GM12892 (cell line): Measurements from ENCODE around the gene ZNF362.
"Not testable (repeated sequence)": the region's sequence is repeated elsewhere in the genome, so short reads cannot be mapped to it uniquely, and the experiment has no call there.

Experiments
- DNase-seq: peaks from one replicate; pipeline ENCODE4 v3.0.0; 2011; ENCODE audit not compliant: insufficient read length
- FAIRE-seq: peaks from 2 replicates; lab custom pipeline; 2011; peaks lifted over from hg19 to GRCh38; lab: Jason Lieb, UNC
- POLR2A ChIP-seq: IDR thresholded peaks from 2 replicates; pipeline ENCODE4 v1.6.1; 2011; ENCODE audit warnings: low read depth, low read length, control low read depth
- POLR2AphosphoS5 ChIP-seq: IDR thresholded peaks from 2 replicates; pipeline ENCODE4 v1.6.1; 2011; ENCODE audit warnings: low read depth, low read length, control low read depth
- TAF1 ChIP-seq: IDR thresholded peaks from 2 replicates; pipeline ENCODE4 v1.6.1; 2011; ENCODE audit warnings: low read depth, mild to moderate bottlenecking, control low read depth, low read length, borderline replicate concordance

Gene ZNF362

DNA sequence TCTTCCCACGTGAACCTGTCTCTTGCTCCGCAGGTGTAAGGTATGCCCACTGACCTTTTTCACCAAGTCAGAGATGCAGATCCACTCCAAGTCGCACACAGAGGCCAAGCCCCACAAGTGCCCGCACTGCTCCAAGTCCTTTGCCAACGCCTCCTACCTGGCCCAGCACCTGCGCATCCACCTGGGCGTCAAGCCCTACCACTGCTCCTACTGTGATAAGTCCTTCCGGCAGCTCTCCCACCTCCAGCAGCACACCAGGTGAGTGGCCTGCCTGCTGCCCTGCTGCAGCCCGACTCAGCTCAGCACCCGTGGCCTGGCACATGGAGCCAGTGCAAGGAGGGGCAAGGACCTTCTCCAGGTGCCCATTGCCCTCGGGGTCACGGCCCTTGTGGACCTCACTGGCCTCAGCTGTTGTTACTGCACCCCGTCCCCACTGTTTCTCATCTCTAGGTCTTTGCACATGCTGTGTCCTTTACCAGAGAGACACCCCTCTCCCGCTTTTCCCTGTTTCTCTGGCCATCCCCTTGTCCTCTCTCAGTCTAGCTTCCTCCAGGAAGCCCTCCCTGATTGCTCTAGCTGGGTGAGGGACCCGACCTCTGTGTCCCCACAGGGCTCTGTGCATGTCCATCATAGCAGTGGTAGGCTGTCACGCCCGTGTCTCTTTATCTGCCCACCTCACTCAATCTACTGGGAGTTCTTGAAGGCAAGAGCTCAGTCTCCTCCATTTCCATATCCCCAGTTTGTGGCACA lies 25.4 kb downstream of the ZNF362 start:
- no peak for FAIRE-seq
- no peak for TF ChIP-seq POLR2AphosphoS5
- no peak for TF ChIP-seq POLR2A
- no peak for DNase-seq

DNA sequence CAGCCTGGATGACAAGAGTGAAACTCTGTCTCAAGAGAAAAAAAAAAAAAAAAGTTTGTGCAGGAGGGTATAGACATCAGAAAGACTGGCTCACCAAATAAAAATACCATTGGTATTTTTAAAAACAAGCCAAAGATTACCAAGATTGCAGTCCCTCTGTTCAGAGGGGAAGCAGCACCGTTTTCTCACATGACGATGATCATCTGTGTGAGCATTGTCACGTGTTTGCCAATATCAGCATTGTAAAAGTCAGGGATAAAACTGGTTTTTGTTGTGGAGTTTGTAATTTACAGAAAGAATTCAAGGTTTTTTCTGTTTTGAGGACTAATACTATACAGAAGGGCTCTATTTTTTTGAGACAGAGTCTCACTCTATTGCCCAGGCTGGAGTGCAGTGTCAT lies 26.5 kb downstream of the ZNF362 start:
- FAIRE-seq = no peak
- no peak for TF ChIP-seq POLR2AphosphoS5
- no peak for TF ChIP-seq TAF1
- no peak for TF ChIP-seq POLR2A
- DNase-seq = no peak

DNA sequence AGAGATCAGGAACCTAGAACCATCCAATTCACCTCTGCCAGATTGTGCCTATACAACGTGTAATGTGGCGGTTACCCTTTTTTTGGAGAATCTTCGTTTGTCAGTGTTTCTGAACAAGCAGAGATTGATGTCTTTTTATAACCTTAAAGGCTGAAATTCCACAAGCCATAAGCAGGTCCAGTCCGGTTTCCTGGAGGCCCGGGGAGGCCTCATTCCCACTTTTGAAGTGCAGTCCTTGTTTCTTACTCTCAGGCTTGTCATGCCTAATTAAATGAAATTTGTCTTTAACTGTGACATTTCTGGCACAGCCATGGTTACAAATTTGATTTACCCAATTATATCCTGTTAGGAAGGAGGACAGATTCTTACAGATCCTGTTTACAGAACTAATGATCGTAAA lies 27.8 kb downstream of the ZNF362 start:
- TF ChIP-seq POLR2AphosphoS5 = no peak
- no peak for TF ChIP-seq POLR2A
- no peak for TF ChIP-seq TAF1
- FAIRE-seq = no peak
- DNase-seq = no peak

DNA sequence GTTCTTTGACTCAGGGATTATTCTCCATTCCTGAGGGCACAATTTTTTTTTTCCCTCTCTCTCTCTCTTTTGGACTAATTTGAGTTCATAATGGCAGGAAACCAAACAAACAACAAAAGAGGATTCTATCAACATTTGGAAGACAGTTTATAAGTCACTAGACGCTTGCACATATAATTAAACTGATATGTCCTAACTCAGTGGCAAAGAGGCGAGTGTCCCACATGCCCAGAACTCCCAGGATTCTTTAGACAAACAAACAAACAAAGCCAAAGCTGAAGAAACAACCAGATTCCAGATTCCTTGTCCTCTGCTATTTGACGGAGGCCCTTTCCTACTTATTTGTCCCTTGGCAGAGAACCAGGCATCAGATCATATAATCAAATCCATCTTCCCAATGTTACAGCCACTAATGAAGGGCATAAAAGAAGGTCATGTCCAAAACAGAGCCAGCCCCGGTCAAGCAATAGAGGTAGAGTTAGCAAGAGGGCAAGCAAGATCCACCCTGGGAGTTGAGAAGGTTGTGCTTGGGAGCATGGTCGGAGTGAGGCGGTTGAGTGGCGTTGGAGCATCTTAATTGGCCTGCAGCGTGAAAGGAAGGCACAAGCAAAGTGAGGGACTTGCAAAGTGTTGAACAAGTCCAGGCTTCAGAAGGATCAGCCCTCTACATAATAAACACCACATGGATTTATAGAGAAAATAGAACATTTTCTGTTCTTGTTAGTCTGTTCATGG lies 30.3 kb downstream of the ZNF362 start:
- no peak for DNase-seq
- FAIRE-seq = no peak

DNA sequence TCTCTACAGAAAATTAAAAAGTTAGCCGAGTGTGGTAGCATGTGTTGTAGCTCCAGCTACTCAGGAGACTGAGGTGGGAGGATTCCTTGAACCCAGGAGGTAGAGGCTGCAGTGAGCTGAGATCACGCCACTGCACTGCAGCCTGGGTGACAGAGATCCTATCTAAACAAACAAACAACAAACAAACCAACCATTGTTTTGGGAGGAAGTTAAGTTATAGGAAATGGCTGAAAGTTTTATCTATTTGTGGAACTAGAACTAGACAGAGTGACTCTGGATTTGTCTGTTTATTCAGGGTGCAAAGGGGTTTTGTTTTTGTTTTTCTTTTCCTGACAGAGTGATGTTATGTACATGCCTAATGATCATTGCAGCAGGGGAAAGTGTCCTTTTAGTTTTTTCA lies 31.0 kb downstream of the ZNF362 start:
- TF ChIP-seq TAF1 = no peak
- TF ChIP-seq POLR2AphosphoS5 = no peak
- TF ChIP-seq POLR2A = no peak
- FAIRE-seq (no peak), DNase-seq (no peak)

More for the DNA sequence above, 30.3 kb downstream of the ZNF362 start:
- no peak for TF ChIP-seq POLR2A

DNA sequence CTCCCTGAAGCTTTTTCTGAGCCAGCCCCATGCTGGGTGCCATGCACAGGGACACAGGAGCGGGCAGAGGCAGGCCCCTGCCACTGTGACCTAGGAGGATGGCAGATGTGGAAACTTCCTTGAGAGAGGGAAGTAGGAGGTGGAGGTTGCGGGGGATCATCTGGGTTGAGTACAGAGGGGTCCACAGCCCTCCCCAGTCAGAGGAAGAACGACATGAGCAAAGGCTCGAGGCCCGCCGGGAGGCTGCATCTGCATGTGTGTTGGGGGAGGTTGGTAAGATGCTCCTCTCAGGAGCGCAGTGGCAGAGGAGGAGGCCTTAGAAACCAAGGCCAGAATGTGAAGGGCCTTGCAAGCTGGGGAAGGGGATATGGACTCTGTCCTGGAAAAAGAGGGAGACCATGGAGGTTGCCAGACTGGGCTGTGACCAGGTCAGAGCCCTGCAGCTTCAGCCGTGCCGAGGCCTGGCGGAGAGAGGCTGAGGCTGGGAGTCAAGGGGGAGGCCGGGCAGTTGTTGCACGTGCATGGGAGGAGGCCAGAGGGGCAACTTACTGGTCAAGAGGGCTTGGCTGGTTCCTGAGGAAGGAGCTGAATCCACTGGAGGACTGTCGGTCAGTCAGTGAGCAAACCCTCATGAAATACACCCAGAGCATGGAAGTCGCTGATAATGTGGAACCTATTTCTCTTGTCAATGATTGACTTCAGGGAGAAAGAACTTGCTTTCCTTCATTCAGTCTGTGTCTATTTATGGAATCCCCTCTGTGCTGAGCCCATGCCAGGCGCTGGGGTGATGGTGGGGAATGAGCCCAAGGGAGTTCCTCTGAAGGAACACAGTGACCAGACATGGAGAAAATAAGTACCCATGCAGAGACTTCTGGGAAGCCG lies 32.9 kb downstream of the ZNF362 start:
- DNase-seq (no peak), FAIRE-seq (no peak)
- no peak for TF ChIP-seq TAF1
- TF ChIP-seq POLR2AphosphoS5 = no peak
- TF ChIP-seq POLR2A = no peak

DNA sequence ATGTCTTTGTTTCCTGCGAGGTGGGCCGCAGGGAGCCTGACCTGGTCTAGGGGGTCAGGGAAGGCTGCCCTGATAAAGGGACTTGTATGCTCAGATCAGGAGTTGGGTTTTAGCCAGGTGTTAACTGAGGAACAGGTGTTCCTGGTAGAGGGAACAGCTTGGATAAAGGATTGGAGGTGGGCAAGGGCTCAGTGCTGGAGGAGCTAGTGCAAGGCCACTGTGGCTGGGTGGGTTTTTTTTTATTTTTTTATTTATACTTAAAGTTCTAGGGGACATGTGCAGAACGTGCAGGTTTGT lies 33.5 kb downstream of the ZNF362 start:
- TF ChIP-seq POLR2AphosphoS5 = no peak
- no peak for DNase-seq
- FAIRE-seq = no peak

DNA sequence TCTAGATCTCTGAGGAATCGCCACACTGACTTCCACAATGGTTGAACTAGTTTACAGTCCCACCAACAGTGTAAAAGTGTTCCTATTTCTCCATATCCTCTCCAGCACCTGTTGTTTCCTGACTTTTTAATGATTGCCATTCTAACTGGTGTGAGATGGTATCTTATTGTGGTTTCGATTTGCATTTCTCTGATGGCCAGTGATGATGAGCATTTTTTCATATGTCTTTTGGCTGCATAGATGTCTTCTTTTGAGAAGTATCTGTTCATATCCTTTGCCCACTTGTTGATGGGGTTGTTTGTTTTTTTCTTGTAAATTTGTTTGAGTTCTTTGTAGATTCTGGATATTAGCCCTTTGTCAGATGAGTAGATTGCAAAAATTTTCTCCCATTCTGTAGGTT lies 34.3 kb downstream of the ZNF362 start:
- not testable (repeated sequence) for DNase-seq, FAIRE-seq

DNA sequence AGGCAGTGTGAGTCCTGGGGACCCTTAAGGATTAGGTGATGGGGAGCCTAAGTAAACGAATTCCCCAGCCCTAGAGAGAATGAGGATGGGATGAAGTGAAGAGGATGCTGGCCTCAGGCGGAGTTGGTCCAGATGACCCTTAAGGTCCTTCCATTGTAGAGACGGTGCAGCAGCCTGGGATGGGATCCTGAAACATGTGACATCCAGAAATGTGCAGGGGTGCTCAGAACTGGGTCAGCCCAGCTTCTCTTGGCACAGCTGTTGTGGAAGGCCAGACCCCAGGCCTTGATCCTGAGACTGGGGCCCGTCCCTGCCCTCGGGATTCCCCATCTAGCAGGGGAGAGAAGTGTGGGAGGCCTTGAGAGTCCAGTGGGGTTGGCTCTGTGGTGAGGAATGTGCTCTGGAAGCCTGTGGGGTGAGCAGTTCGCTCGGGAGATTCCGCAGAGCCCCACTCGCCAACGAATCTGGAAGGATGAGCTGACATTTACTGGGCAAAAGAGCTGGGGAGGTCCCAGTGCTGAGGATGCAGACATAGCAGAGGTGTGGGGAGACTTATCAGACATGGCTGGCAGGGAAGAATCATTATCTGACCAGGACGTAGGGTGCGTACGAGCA lies 36.5 kb downstream of the ZNF362 start:
- FAIRE-seq (no peak), DNase-seq (no peak)
- no peak for TF ChIP-seq POLR2A
- TF ChIP-seq POLR2AphosphoS5 = no peak
- no peak for TF ChIP-seq TAF1

DNA sequence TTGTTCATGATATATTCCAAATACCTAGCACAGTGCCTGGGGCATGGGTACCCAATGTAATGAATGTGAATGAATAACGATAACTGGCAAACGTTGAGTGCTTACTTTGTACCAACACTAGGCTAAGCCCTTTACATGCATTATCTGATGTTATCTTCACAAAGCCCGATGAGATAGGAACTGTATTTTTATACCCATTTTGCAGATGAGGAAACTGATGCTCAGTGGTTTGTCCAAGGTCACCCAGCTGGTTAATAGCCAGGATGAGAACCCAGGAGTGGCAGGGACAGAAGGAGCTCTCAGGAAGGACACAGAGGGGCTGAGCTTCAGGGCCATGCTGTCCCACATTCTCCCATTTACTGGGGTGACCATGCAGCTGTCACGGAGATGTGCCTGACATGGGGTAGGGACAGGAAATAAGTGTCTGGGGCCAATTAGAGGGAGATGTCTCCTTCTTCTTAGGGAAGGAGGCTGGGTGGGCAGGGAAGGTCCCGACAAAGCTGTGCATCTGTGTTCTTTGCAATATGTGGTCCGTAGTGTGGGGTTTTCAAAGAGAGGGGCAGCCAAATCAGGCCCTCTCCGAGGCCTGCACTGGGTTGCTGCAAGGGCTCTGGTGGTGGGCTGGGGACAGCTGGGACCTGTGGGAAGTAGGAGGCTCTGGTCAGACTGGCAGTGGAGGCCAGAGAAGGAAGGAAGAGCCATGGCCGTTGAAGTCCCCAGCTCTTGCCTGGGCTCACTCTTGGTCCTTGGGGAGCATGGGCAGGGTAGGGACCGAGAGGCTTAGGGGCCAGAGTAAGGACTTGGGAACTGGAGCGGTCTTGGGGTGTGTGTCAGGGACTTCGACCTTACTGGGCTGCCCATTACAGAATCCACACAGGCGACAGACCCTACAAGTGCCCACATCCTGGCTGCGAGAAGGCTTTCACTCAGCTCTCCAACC lies 38.0 kb downstream of the ZNF362 start:
- no peak for TF ChIP-seq TAF1
- no peak for TF ChIP-seq POLR2A
- TF ChIP-seq POLR2AphosphoS5 = no peak
- DNase-seq (no peak), FAIRE-seq (no peak)

DNA sequence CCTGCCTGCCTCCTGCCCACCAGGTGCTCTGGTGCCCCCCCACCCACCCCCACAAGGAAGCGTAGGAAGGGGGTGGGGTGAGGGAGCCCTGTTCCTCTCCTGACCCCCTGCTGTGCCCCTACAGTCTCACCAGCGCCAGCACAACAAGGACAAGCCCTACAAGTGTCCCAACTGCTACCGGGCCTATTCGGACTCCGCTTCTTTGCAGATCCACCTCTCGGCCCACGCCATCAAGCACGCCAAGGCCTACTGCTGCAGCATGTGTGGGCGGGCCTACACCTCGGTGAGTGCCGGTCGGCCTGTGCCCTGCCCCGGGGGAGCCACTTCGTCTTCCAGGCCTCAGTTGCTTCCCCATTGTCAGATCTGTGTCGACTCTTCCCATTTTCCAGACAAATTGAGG lies 38.7 kb downstream of the ZNF362 start:
- DNase-seq = no peak
- TF ChIP-seq POLR2A (no peak), POLR2AphosphoS5 (no peak), TAF1 (no peak)
- FAIRE-seq = no peak
